Fibroblast of skin of abdomen (primary cell): ENCODE data around the gene MYCBPAP.

Experiments used
- DNase-seq: peaks from one replicate; pipeline ENCODE4 v3.0.0-alpha.2; 2013

The MYCBPAP gene

GRCh38 chr17:50573866-50574611 is 65.8 kb downstream of the MYCBPAP start:
- no peak for DNase-seq

GRCh38 chr17:50575581-50576210 is 67.5 kb downstream of the MYCBPAP start:
- no peak for DNase-seq

- DNase-seq = no peak
These were observed 68.6 kb downstream of the MYCBPAP start for GRCh38 chr17:50576864-50577263.

GRCh38 chr17:50577451-50577954 is 69.3 kb downstream of the MYCBPAP start:
- DNase-seq = no peak

- no peak for DNase-seq
These were observed 69.9 kb downstream of the MYCBPAP start for GRCh38 chr17:50578173-50578572.

GRCh38 chr17:50579399-50579798 is 71.2 kb downstream of the MYCBPAP start:
- DNase-seq = no peak

GRCh38 chr17:50580646-50581045 is 72.4 kb downstream of the MYCBPAP start:
- no peak for DNase-seq
